Mucosa of descending colon (tissue), 3 donors: Measurements from ENCODE around the gene DAD1. TPM values are rescaled to one million over a fixed set of nuclear protein-coding genes. Genes with fewer than 3 reads are reported as not detected.

Experiments used
- ATAC-seq: fragments of 200-7000 bp; cut with Tn5 transposase; one replicate; pipeline ENCODE4 v1.9.1; 2020; ENCODE audit warnings: mild to moderate bottlenecking, moderate library complexity
- DNase-seq, 3 donors: peaks; one replicate each; pipeline ENCODE4 v3.0.0-alpha.2; 2020
- H3K36me3 ChIP-seq: fragments of 200-600 bp; one replicate; pipeline ENCODE4 v1.8.0; 2021; ENCODE audit warnings: low read depth, mild to moderate bottlenecking
- H3K4me1 ChIP-seq: fragments of 200-600 bp; one replicate; pipeline ENCODE4 v1.8.0; 2021; ENCODE audit warnings: low read depth, mild to moderate bottlenecking
- H3K4me3 ChIP-seq: fragments of 200-600 bp; one replicate; pipeline ENCODE4 v1.8.0; 2021; ENCODE audit warnings: mild to moderate bottlenecking
- H3K9me3 ChIP-seq: fragments of 200-600 bp; one replicate; pipeline ENCODE4 v1.8.0; 2021; ENCODE audit warnings: mild to moderate bottlenecking
- CTCF ChIP-seq: fragments of 200-600 bp; IDR thresholded peaks from one replicate; pipeline ENCODE4 v1.8.0; 2022; ENCODE audit warnings: antibody characterized with exemption, mild to moderate bottlenecking
- intact Hi-C, 2 donors: fragments of 100-400 bp; cut with DNase I in 1 of 2; cut with micrococcal nuclease in 1 of 2; formaldehyde crosslinking; loops; one replicate each; pipeline versions ENCODE4 v1.11.0 to v1.11.1; 2022; cut with DNase I, micrococcal nuclease
- total RNA-seq, 3 donors: library from RNA; stranded (reverse); fragmentation: NEBNext Ultra II Directional in 2 of 3; extraction: Animal tissue kit (Norgen Biotek cat#: 25700) in 2 of 3; gene quantifications; one replicate each; pipeline versions ENCODE4 v1.2.1 to v1.2.4, GENCODE V29; 2021 to 2023
- donor health status: DM: no; HTN: no; CAD: no; lungs with moderate emphysema.
- donor health status: DM: no; HTN: no; CAD: no.
- donor health status: DM: no; HTN: yes; CAD: no.

Gene DAD1
- total RNA-seq, 3 donors from 2014 or later = 124 to 148 (median 140) TPM

DNA sequence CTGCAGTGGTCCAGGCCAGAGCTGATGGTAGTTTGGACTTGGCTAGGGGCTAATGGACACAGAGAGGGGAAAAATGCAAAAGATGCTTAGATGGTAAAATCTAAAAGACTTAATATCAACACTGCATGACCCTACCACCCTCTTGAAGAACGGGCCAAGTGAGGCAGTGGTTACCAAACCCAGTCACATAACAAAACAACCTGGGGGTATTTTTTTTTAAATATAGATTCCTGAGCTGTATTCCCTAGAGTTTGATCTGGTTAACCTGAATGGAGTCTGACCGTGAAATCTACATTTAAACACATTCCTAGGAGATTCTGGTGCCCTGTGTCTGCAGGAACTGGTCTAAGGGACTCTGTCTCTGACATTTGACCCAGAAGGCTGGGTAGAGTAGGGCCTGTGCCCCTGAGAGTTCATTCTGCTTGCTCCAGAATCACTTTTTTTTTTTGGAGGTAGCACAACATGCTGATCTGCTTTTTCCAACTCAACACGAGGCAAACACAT is 24.8 kb upstream of the DAD1 start:
- no peak for ATAC-seq

DNA sequence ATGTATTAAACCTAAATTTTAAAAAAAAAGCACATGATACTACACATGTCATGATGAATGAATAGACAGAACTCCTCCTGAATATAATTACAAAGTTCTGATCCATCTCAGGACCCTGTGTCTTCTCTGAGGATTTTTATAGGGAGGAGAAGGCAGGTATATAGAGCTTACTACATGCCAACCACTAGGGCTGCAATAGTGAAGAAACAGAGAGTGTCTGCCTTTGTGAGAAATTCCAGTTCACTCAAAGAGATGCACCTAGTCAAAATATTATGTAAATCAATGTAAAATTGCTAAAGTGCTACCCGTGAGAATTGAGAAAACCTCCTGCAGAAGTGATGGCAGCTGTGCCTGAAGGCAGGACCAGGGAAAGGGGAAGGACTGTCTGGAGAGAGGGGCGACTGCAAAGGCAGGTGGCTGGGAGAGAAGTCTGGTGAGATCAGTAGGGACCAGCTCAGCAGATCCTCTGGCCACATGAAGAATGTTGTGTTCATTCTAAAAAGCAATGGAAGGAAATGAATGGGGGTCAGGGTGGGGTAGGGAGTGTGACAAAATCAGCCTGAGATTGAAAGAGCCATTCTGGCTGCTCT is 24.2 kb upstream of the DAD1 start:
- ATAC-seq = no peak
- DNase-seq = no peak
- Histone ChIP-seq H3K9me3 (no peaks in the 10 kb centered on the region), H3K36me3 (no peaks in the 10 kb centered on the region), H3K4me3 (no peak overlapping the region), H3K4me1 (no peaks in the 10 kb centered on the region)
- intact Hi-C loops = no loop called here
- no peak for TF ChIP-seq CTCF

More for the DNA sequence above, 24.8 kb upstream of the DAD1 start:
- Histone ChIP-seq H3K9me3 (no peaks in the 10 kb centered on the region), H3K4me3 (no peak overlapping the region), H3K36me3 (no peaks in the 10 kb centered on the region), H3K4me1 (no peaks in the 10 kb centered on the region)
- intact Hi-C loops = no loop called here
- DNase-seq = no peak
- TF ChIP-seq CTCF = no peak

GRCh38 chr14:22610931-22611330 is 21.9 kb upstream of the DAD1 start:
- no peak for ATAC-seq
- Histone ChIP-seq H3K36me3 (peaks cover 4% of the 10 kb centered on the region), H3K4me1 (no peaks in the 10 kb centered on the region), H3K4me3 (no peak overlapping the region), H3K9me3 (no peaks in the 10 kb centered on the region)
- DNase-seq = no peak
- intact Hi-C loops = no loop called here
- TF ChIP-seq CTCF = no peak

DNA sequence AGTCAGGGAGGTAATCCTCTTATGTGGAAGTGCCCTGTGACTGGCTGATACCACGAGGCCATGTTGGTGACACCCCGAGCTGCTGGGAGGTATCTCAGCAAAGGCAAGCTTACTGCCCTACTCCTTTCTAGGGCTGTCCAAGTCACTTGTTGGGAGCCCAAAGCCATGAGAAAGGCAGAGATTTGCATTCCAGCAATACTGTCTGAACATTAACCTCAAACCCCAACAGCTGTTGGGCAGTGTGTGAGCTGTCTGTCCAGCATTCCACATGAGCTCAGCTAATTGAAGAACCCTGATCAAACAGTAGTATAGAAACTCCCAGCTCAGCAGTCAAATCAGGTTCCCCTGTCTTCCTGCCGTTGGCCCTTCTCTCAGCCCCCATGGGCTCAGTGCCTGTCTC is 18.3 kb upstream of the DAD1 start:
- intact Hi-C loops = no loop called here
- Histone ChIP-seq H3K4me1 (no peaks in the 10 kb centered on the region), H3K9me3 (no peaks in the 10 kb centered on the region), H3K36me3 (peaks cover 4% of the 10 kb centered on the region), H3K4me3 (no peak overlapping the region)
- TF ChIP-seq CTCF = no peak
- ATAC-seq (no peak), DNase-seq (no peak)

GRCh38 chr14:22606380-22606779 is 17.4 kb upstream of the DAD1 start:
- DNase-seq = no peak
- no peak for TF ChIP-seq CTCF
- no peak overlapping the region for H3K4me3 ChIP-seq
- H3K36me3 ChIP-seq = peaks cover 4% of the 10 kb centered on the region
- intact Hi-C loops = no loop called here
- H3K4me1 ChIP-seq = no peaks in the 10 kb centered on the region
- H3K9me3 ChIP-seq = no peaks in the 10 kb centered on the region
- ATAC-seq = no peak

- no peak for ATAC-seq
- Histone ChIP-seq H3K36me3 (peaks cover 4% of the 10 kb centered on the region), H3K4me1 (peaks cover 14% of the 10 kb centered on the region), H3K9me3 (no peaks in the 10 kb centered on the region), H3K4me3 (no peak overlapping the region)
- no peak for DNase-seq
- intact Hi-C loops = no loop called here
- no peak for TF ChIP-seq CTCF
These were observed 13.8 kb upstream of the DAD1 start for GRCh38 chr14:22602862-22603261.
